HCT116 (cell line): ENCODE data around the gene HOTAIR. TPM values are rescaled to one million over a fixed set of nuclear protein-coding genes. Genes with fewer than 3 reads are reported as not detected.

Source experiments
- ATAC-seq: fragments of 200-7000 bp; cut with Tn5 transposase; 2 replicates; pipeline ENCODE4 v1.9.1; 2020; ENCODE audit warnings: mild to moderate bottlenecking, moderate library complexity
- BruUV-seq: library from RNA; stranded (reverse); fragments of 400-500 nt; replicated peaks from 2 replicates; lab custom pipeline; 2021; lab: Mats Ljungman, UMichigan
- CTCF ChIA-PET: fragments of 300-600 bp; sonication (Branson Sonifier 250); formaldehyde crosslinking; loops from one replicate; lab custom pipeline; 2021; ENCODE audit warnings: antibody characterized with exemption; lab: Charles Lee
- POLR2A ChIA-PET: fragments of 300-600, 350-600 bp; sonication (Branson Sonifier 250); formaldehyde crosslinking; loops from one replicate; lab custom pipeline; 2021; ENCODE audit warnings: antibody characterized with exemption; lab: Charles Lee
- RAD21 ChIA-PET, 2 experiments: fragments of 300-600 bp; sonication (Branson Sonifier 250); formaldehyde crosslinking; loops; one replicate each; lab custom pipeline; 2023; ENCODE audit warnings: low total read pairs in 2 of 2; ENCODE audit not compliant: uncharacterized antibody in 2 of 2, unreplicated experiment in 2 of 2, low non-redundant PET in 1 of 2; lab: Charles Lee
- DNase-seq: peaks from one replicate; pipeline ENCODE4 v3.0.0-alpha.2; 2010; ENCODE audit warnings: low read depth, low spot score
- H2AFZ ChIP-seq: fragments of 200-600 bp; shearing (Covaris generic), sonication (generic); 2 replicates; pipeline ENCODE4 v1.6.1; 2017; ENCODE audit warnings: low read depth, mixed run types, mixed read lengths, antibody characterized with exemption, low read length; ENCODE audit not compliant: poor library complexity, severe bottlenecking
- H3K27ac ChIP-seq: 2 replicates; pipeline ENCODE4 v1.5.1; 2012; ENCODE audit warnings: low read depth, low read length
- H3K27me3 ChIP-seq: fragments of 200-600 bp; sonication (generic); 2 replicates; pipeline ENCODE4 v1.6.1; 2016; ENCODE audit warnings: mixed run types, low read length, mixed read lengths; ENCODE audit not compliant: insufficient read depth
- H3K36me3 ChIP-seq, 2 experiments: fragments of 200-500 bp in 1 of 2; fragments of 200-600 bp in 1 of 2; sonication (Bioruptor generic) in 1 of 2; sonication (generic) in 1 of 2; 2 replicates each; pipeline versions ENCODE4 v1.5.1 to v1.6.1; 2014 to 2016; ENCODE audit warnings: low read length in 2 of 2, inconsistent platforms in 1 of 2, mixed read lengths in 1 of 2, mixed run types in 1 of 2; ENCODE audit not compliant: insufficient read depth in 2 of 2, control insufficient read depth in 1 of 2
- H3K4me1 ChIP-seq, 2 experiments: fragments of 200-600 bp in 1 of 2; sonication (generic) in 1 of 2; 2 replicates each; pipeline versions ENCODE4 v1.5.1 to v1.6.1; 2012 to 2017; ENCODE audit warnings: low read length in 2 of 2, inconsistent platforms in 1 of 2, mild to moderate bottlenecking in 1 of 2, mixed read lengths in 1 of 2, mixed run types in 1 of 2, moderate library complexity in 1 of 2; ENCODE audit not compliant: insufficient read depth in 2 of 2, control insufficient read depth in 1 of 2
- H3K4me2 ChIP-seq: fragments of 200-600 bp; sonication (generic); 2 replicates; pipeline ENCODE4 v1.6.1; 2017; ENCODE audit warnings: mixed run types, low read length, mixed read lengths
- H3K4me3 ChIP-seq, 2 experiments: fragments of 200-600 bp in 1 of 2; sonication (generic) in 1 of 2; replicated peaks in 1 of 2; 2 replicates each; pipeline ENCODE4 v1.5.1; 2011 to 2016; ENCODE audit warnings: low read length in 2 of 2, control low read depth in 1 of 2, low read depth in 1 of 2, mild to moderate bottlenecking in 1 of 2, mixed read lengths in 1 of 2, mixed run types in 1 of 2
- H3K79me2 ChIP-seq: fragments of 200-600 bp; sonication (generic); 2 replicates; pipeline ENCODE4 v1.6.1; 2017; ENCODE audit warnings: mild to moderate bottlenecking, mixed run types, low read length, moderate library complexity, mixed read lengths; ENCODE audit not compliant: insufficient read depth
- H3K9ac ChIP-seq: fragments of 200-600 bp; sonication (generic); 2 replicates; pipeline ENCODE4 v1.6.1; 2016; ENCODE audit warnings: low read length, mixed read lengths
- H3K9me2 ChIP-seq: fragments of 200-600 bp; sonication (generic), shearing (Covaris generic); 2 replicates; pipeline ENCODE4 v1.6.1; 2017; ENCODE audit warnings: mixed run types, mild to moderate bottlenecking, moderate library complexity; ENCODE audit not compliant: insufficient read depth
- H3K9me3 ChIP-seq, 2 experiments: fragments of 200-500 bp in 1 of 2; fragments of 200-600 bp in 1 of 2; sonication (Bioruptor generic) in 1 of 2; sonication (generic) in 1 of 2; 2 replicates each; pipeline ENCODE4 v1.6.1; 2014 to 2017; ENCODE audit warnings: low read length in 2 of 2, mixed read lengths in 2 of 2, inconsistent platforms in 1 of 2, low read depth in 1 of 2, mild to moderate bottlenecking in 1 of 2, mixed run types in 1 of 2, moderate library complexity in 1 of 2; ENCODE audit not compliant: control insufficient read depth in 1 of 2, insufficient read depth in 1 of 2
- H4K20me1 ChIP-seq: fragments of 200-600 bp; sonication (generic), shearing (Covaris generic); 2 replicates; pipeline ENCODE4 v1.6.1; 2017; ENCODE audit warnings: mixed run types, mild to moderate bottlenecking, moderate library complexity; ENCODE audit not compliant: insufficient read depth
- CTCF ChIP-seq, 3 experiments: fragments of 200-600 bp in 1 of 3; sonication (generic) in 1 of 3; IDR thresholded peaks in 2 of 3; conservative IDR thresholded peaks in 1 of 3; 2 replicates each; pipeline ENCODE4 v1.5.1; 2012 to 2017; ENCODE audit warnings: low read depth in 2 of 3, low read length in 2 of 3, antibody characterized with exemption in 1 of 3, borderline replicate concordance in 1 of 3, control low read depth in 1 of 3, mild to moderate bottlenecking in 1 of 3, mixed read lengths in 1 of 3, mixed run types in 1 of 3, moderate library complexity in 1 of 3; ENCODE audit not compliant: insufficient read depth in 1 of 3
- ELF1 ChIP-seq: IDR thresholded peaks from 2 replicates; pipeline ENCODE4 v1.6.1; 2012; ENCODE audit warnings: low read depth, borderline replicate concordance
- EZH2 ChIP-seq: fragments of 200-600 bp; sonication (generic); IDR thresholded peaks from 2 replicates; pipeline ENCODE4 v1.6.1; 2017; ENCODE audit warnings: antibody characterized with exemption, mixed run types
- FOSL1 ChIP-seq: IDR thresholded peaks from 2 replicates; pipeline ENCODE4 v1.6.1; 2012; ENCODE audit warnings: low read depth
- JUND ChIP-seq: IDR thresholded peaks from 2 replicates; pipeline ENCODE4 v1.6.1; 2012
- POLR2A ChIP-seq: IDR thresholded peaks from 2 replicates; pipeline ENCODE4 v1.7.0; 2011; ENCODE audit warnings: borderline replicate concordance; ENCODE audit not compliant: insufficient read depth, insufficient read length; ENCODE audit errors: extremely low read depth
- SIN3A ChIP-seq: IDR thresholded peaks from 2 replicates; pipeline ENCODE4 v1.6.1; 2012; ENCODE audit warnings: low read depth
- SP1 ChIP-seq: IDR thresholded peaks from 2 replicates; pipeline ENCODE4 v1.6.1; 2012; ENCODE audit warnings: low read depth
- SRF ChIP-seq: IDR thresholded peaks from 2 replicates; pipeline ENCODE4 v1.6.1; 2012; ENCODE audit warnings: low read depth
- TCF7L2 ChIP-seq: IDR thresholded peaks from 2 replicates; pipeline ENCODE4 v1.7.0; 2011; ENCODE audit warnings: borderline replicate concordance, inconsistent platforms; ENCODE audit not compliant: insufficient read depth, insufficient read length; ENCODE audit errors: extremely low read depth
- intact Hi-C: fragments of 100-400 bp; cut with micrococcal nuclease; formaldehyde crosslinking; loops from 2 replicates; pipeline ENCODE4 v1.10.0; 2022
- total RNA-seq: library from RNA; stranded (reverse); gene quantifications from one replicate; pipeline ENCODE4 v1.2.1, GENCODE V29; 2021; ENCODE audit not compliant: unreplicated experiment
- TF ChIP-seq, protein P1 (sequence below): IDR thresholded peaks from 2 replicates; pipeline ENCODE4 v1.6.1; 2011; ENCODE audit warnings: mild to moderate bottlenecking, low read length, moderate library complexity; ENCODE audit not compliant: insufficient replicate concordance; ENCODE audit errors: extremely low read depth
- TF ChIP-seq, protein P2 (sequence below): IDR thresholded peaks from 2 replicates; pipeline ENCODE4 v1.6.1; 2012
- TF ChIP-seq, protein P3 (sequence below): IDR thresholded peaks from 2 replicates; pipeline ENCODE4 v1.6.1; 2012

HOTAIR gene
- total RNA-seq, 1 experiment from 2014 or later: 0.25 TPM

DNA sequence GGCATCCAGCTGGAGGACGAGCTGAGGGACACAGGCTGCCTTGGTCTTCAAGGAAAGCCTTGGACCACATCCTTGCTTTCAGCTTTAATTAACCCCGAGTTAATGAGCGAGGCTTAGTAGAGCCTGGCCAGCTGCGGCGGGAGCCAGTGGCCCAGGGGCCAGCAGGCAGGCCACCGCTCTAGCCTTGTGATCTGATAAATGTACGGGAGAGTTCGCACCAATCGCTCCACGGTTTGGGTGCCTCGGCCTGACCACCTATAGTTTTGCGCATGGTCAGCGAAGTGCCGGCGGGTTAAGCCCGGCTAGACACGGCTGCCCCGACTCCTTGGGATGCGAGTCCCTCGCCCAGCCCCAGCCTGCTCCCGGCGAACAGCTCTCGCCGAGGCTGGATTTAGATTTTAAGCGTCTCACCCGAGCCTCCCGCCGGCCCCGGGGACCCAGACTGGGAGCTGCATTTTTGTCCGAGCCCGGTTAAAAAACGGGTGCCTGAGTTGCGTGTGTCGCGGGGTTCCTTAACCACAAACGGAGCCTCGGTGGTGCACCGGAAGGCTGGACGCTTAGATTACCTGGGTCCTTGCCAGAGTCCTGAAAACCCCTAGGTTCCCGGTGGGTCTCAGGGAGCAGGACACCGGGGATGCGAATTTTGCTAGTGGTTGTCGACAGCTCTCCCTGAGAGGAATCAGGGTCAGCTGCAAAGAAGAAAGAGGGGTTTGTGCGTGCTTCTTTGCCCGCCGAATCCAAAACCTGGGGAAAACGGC, 23.0 kb downstream of the HOTAIR start:
- Histone ChIP-seq H4K20me1 (no peaks in the 10 kb centered on the region), H3K9ac (no peak overlapping the region), H3K9me3 (no peaks in the 10 kb centered on the region), H3K9me2 (no peaks in the 10 kb centered on the region), H3K4me1 (peaks cover 12 to 15% of the 10 kb centered on the region in 2 experiments), H3K4me3 (no peak overlapping the region), H2AFZ (peak overlapping the region; percentile 99), H3K79me2 (no peaks in the 10 kb centered on the region), H3K27me3 (no peaks in the 10 kb centered on the region), H3K27ac (no peak overlapping the region), H3K4me2 (no peak overlapping the region), H3K36me3 (no peaks in the 10 kb centered on the region)
- BruUV-seq: no TSS peak
- TF ChIP-seq ELF1 (no peak), POLR2A (no peak), SRF (no peak)
- DNase-seq: no peak
- ChIA-PET POLR2A (no interaction called here), RAD21 (interaction anchor here in 1 of 2 experiments (0.6 kb wide), 1 partner anchor 87 kb away, joined by 3 read pairs; no protein-coding TSS in a partner anchor), CTCF (no interaction called here)
- intact Hi-C loops: no loop called here
- no peak for ATAC-seq

DNA sequence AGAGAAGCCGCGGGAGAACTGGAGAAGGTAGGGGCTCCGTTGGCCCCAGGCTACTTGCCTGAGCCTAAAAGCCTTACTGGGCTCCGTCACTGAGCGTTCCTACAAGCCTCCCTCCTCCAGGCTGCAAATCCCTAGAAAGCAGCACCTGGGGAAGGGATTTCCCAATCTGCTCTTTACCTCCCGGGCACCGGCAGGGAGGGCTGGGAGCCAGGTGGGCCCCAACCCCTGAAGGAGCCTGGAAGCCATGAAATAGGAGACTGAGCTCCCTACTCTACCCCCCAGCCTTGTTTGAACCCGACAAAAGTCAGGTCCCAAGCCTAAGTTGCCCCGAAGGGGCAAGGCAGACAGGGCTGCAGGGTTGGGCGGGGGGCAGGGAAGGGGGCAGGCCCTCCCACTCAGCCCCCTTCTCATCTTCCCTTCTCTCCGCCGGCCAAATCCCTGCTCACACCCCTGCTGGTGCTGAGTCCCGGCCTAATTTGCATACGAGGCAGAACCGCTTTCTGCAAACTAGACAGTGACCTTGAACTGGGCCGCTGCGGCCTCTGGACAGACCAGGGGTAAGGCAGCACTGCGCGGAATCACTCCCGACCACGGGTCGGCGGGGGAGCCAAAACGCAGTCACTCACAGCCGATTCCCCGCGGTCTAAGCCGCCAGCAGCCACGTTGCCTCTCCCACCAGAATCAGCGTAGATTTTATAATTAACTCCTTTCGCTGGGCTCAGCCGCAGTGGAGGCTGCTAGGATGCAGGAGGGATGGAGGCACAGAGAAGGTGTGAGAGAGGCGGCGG, 23.8 kb downstream of the HOTAIR start:
- intact Hi-C loops: loop anchor here (1.0 kb wide), 1 partner anchor 158 kb away; no protein-coding TSS in a partner anchor
- Histone ChIP-seq H3K9ac (no peak overlapping the region), H3K4me2 (no peak overlapping the region), H3K4me1 (peaks cover 12 to 15% of the 10 kb centered on the region in 2 experiments), H4K20me1 (no peaks in the 10 kb centered on the region), H3K36me3 (no peaks in the 10 kb centered on the region), H3K4me3 (no peak overlapping the region), H3K9me3 (no peaks in the 10 kb centered on the region), H3K79me2 (no peaks in the 10 kb centered on the region), H3K27ac (no peak overlapping the region), H3K9me2 (no peaks in the 10 kb centered on the region), H3K27me3 (no peaks in the 10 kb centered on the region), H2AFZ (no peak overlapping the region)
- no peak for DNase-seq
- CTCF ChIA-PET: interaction anchor here (0.8 kb wide), 1 partner anchor 158 kb away, joined by 3 read pairs; no protein-coding TSS in a partner anchor
- TF ChIP-seq, protein P1, sequence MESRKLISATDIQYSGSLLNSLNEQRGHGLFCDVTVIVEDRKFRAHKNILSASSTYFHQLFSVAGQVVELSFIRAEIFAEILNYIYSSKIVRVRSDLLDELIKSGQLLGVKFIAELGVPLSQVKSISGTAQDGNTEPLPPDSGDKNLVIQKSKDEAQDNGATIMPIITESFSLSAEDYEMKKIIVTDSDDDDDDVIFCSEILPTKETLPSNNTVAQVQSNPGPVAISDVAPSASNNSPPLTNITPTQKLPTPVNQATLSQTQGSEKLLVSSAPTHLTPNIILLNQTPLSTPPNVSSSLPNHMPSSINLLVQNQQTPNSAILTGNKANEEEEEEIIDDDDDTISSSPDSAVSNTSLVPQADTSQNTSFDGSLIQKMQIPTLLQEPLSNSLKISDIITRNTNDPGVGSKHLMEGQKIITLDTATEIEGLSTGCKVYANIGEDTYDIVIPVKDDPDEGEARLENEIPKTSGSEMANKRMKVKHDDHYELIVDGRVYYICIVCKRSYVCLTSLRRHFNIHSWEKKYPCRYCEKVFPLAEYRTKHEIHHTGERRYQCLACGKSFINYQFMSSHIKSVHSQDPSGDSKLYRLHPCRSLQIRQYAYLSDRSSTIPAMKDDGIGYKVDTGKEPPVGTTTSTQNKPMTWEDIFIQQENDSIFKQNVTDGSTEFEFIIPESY: no peak
- TF ChIP-seq, protein P2, sequence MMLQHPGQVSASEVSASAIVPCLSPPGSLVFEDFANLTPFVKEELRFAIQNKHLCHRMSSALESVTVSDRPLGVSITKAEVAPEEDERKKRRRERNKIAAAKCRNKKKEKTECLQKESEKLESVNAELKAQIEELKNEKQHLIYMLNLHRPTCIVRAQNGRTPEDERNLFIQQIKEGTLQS: no peak
- TF ChIP-seq SP1: no peak
- TF ChIP-seq JUND: no peak
- no peak for TF ChIP-seq TCF7L2
- no peak for TF ChIP-seq SIN3A
- TF ChIP-seq FOSL1: no peak
- TF ChIP-seq CTCF (IDR thresholded peaks at IDR 0.05 in 2 of 3, conservative IDR thresholded peaks at IDR 0.05 in 1 of 3; ENCODE audit: borderline replicate concordance in 1 of 3, insufficient read depth in 1 of 3, low read depth in 2 of 3, low read length in 2 of 3): no peak
- no peak for TF ChIP-seq EZH2
- TF ChIP-seq, protein P3, sequence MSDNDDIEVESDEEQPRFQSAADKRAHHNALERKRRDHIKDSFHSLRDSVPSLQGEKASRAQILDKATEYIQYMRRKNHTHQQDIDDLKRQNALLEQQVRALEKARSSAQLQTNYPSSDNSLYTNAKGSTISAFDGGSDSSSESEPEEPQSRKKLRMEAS: no peak
- POLR2A ChIA-PET: no interaction called here
- BruUV-seq: no TSS peak
- ATAC-seq: no peak
- RAD21 ChIA-PET: interaction anchor here in 1 of 2 experiments (0.6 kb wide), 1 partner anchor 87 kb away, joined by 3 read pairs; no protein-coding TSS in a partner anchor
